Upper lobe of right lung (tissue), 1 donor: ENCODE data around the gene TNRC6B. TPM values are rescaled to one million over a fixed set of nuclear protein-coding genes. Genes with fewer than 3 reads are reported as not detected.

Source experiments
- ATAC-seq: fragments of 200-7000 bp; cut with Tn5 transposase; one replicate; pipeline ENCODE4 v1.9.1; 2020; ENCODE audit warnings: mild to moderate bottlenecking, moderate library complexity
- DNase-seq: peaks from one replicate; pipeline ENCODE4 v3.0.0-alpha.2; 2020
- H3K27ac ChIP-seq: fragments of 200-600 bp; one replicate; pipeline ENCODE4 v1.8.0; 2022
- H3K27me3 ChIP-seq: fragments of 200-600 bp; one replicate; pipeline ENCODE4 v1.8.0; 2022; ENCODE audit warnings: mild to moderate bottlenecking
- H3K36me3 ChIP-seq: fragments of 200-600 bp; one replicate; pipeline ENCODE4 v1.8.0; 2022
- H3K4me1 ChIP-seq: fragments of 200-600 bp; one replicate; pipeline ENCODE4 v1.8.0; 2022
- H3K4me3 ChIP-seq: fragments of 200-600 bp; one replicate; pipeline ENCODE4 v1.8.0; 2022; ENCODE audit warnings: mild to moderate bottlenecking
- H3K9me3 ChIP-seq: fragments of 200-600 bp; one replicate; pipeline ENCODE4 v1.8.0; 2022
- CTCF ChIP-seq: fragments of 200-600 bp; IDR thresholded peaks from one replicate; pipeline ENCODE4 v1.8.0; 2022; ENCODE audit warnings: antibody characterized with exemption
- intact Hi-C: fragments of 100-400 bp; cut with DNase I; formaldehyde crosslinking; loops from one replicate; pipeline ENCODE4 v1.11.0; 2022
- total RNA-seq: library from RNA; stranded (reverse); fragmentation: NEBNext Ultra II Directional; extraction: Animal tissue kit (Norgen Biotek cat#: 25700); gene quantifications from one replicate; pipeline ENCODE4 v1.2.1, GENCODE V29; 2021
- donor health status: DM: no; HTN: yes; CAD: no; lungs with severe emphysema.

The TNRC6B gene
- total RNA-seq, 1 donor from 2014 or later = 46.4 TPM

DNA sequence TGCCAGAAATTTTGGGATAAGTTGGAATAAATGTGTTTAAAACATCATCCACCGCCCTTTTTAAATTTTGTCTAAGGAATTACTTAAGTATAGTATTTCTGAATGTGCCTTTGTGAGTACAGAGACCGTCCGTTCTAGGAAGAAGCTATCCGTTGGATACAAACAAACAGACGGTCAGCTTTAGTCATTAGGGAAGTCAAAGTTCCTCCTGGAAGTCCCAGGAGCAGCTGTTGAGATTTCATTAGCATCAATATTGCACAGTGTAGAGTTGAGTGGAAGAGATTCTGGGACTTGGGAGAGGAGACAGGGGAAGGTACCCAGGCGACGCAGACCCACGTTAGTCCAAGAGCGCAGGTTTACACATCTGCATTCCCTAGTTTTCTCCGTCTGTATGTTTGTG, 152.9 kb downstream of the TNRC6B start:
- Histone ChIP-seq H3K27ac (no peak overlapping the region), H3K4me3 (no peak overlapping the region), H3K4me1 (peaks cover 6% of the 10 kb centered on the region), H3K9me3 (no peaks in the 10 kb centered on the region), H3K27me3 (no peaks in the 10 kb centered on the region), H3K36me3 (peaks cover 22% of the 10 kb centered on the region)
- no peak for DNase-seq
- peak; percentile 31 for ATAC-seq
- intact Hi-C loops = no loop called here
- no peak for TF ChIP-seq CTCF

DNA sequence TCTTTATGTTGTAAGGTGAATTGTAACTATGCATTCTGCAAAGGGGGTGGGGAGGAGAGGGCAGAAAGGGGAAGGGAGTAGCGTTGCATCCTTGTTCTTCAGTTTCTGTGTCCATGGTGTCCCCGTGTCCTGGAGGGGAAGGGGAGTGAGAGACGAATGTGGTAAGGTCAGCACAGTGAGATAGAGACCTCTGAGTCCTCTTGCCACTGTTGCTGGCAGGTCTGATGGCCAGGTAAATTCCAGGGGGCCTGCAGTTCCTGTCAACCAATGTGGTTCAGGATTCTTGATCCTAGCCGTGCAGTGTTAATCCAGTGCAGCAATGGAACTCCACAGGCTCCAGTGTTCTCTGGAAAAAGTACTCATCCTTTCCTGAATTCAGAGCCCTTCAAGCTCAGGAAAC, 154.0 kb downstream of the TNRC6B start:
- peaks cover 6% of the 10 kb centered on the region for H3K4me1 ChIP-seq
- ATAC-seq (no peak), DNase-seq (no peak)
- intact Hi-C loops = no loop called here
- no peaks in the 10 kb centered on the region for H3K27me3 ChIP-seq
- no peak overlapping the region for H3K4me3 ChIP-seq
- no peak for TF ChIP-seq CTCF
- no peaks in the 10 kb centered on the region for H3K9me3 ChIP-seq
- H3K27ac ChIP-seq = no peak overlapping the region
- peaks cover 14% of the 10 kb centered on the region for H3K36me3 ChIP-seq

- Histone ChIP-seq H3K9me3 (no peaks in the 10 kb centered on the region), H3K27ac (no peak overlapping the region), H3K36me3 (peaks cover 14% of the 10 kb centered on the region), H3K4me1 (peaks cover under 1% of the 10 kb centered on the region), H3K4me3 (no peak overlapping the region), H3K27me3 (no peaks in the 10 kb centered on the region)
- intact Hi-C loops = no loop called here
- TF ChIP-seq CTCF = no peak
- ATAC-seq = no peak
- DNase-seq = no peak
These were observed 154.6 kb downstream of the TNRC6B start for GRCh38 chr22:40332319-40332781.

GRCh38 chr22:40334060-40334459, 156.3 kb downstream of the TNRC6B start:
- H3K36me3 ChIP-seq = peaks cover 14% of the 10 kb centered on the region
- no peak for TF ChIP-seq CTCF
- no peak overlapping the region for H3K27ac ChIP-seq
- DNase-seq (no peak), ATAC-seq (no peak)
- H3K4me3 ChIP-seq = no peak overlapping the region
- H3K4me1 ChIP-seq = no peaks in the 10 kb centered on the region
- H3K9me3 ChIP-seq = no peaks in the 10 kb centered on the region
- no peaks in the 10 kb centered on the region for H3K27me3 ChIP-seq
- intact Hi-C loops = no loop called here

- intact Hi-C loops = no loop called here
- TF ChIP-seq CTCF = no peak
- H3K27me3 ChIP-seq = no peaks in the 10 kb centered on the region
- DNase-seq = no peak
- H3K36me3 ChIP-seq = peaks cover 13% of the 10 kb centered on the region
- H3K4me1 ChIP-seq = no peaks in the 10 kb centered on the region
- H3K9me3 ChIP-seq = no peaks in the 10 kb centered on the region
- ATAC-seq = no peak
- no peak overlapping the region for H3K27ac ChIP-seq
- H3K4me3 ChIP-seq = no peak overlapping the region
These were observed 157.2 kb downstream of the TNRC6B start for GRCh38 chr22:40334899-40335298.

DNA sequence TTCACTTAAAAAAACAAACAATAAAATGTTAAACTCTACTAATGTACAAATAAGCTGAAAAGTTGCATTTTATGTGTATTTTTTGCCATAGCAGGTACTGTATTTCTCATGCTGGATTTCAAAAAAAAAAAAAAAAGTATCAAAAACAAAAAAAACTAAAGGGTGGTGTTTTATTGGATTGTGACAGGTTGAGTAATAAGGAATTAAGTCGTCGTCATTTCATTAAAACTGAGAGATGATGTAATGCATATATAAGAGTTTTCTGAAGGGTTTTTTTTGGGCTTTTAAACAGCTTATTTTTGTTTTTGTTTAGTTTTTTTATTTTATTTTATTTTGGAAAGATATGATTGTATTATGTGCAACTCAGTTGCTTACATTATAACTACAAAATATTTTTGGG, 157.6 kb downstream of the TNRC6B start:
- TF ChIP-seq CTCF = no peak
- intact Hi-C loops = no loop called here

More for the DNA sequence above, 157.6 kb downstream of the TNRC6B start:
- H3K9me3 ChIP-seq = no peaks in the 10 kb centered on the region
- no peak overlapping the region for H3K4me3 ChIP-seq
- ATAC-seq = no peak
- peaks cover 8% of the 10 kb centered on the region for H3K36me3 ChIP-seq
- no peak overlapping the region for H3K27ac ChIP-seq
- DNase-seq = no peak
- no peaks in the 10 kb centered on the region for H3K4me1 ChIP-seq
- H3K27me3 ChIP-seq = no peaks in the 10 kb centered on the region
